Transverse colon (tissue), 4 donors: ENCODE results near the gene GALNT12.

Experiments
- POLR2AphosphoS5 ChIP-seq, 3 donors: sonication (generic); formaldehyde crosslinking; IDR thresholded peaks; one replicate each; pipeline ENCODE4 v1.6.1; 2016; ENCODE audit warnings: antibody characterized with exemption in 3 of 3
- TF ChIP-seq, protein P1 (sequence below), 5 experiments: fragments of 200-600 bp in 3 of 5; fragments of 450-650 bp in 2 of 5; sonication (generic) in 3 of 5; IDR thresholded peaks; 1 replicate in 2 of 5; 2 replicates in 3 of 5; pipeline ENCODE4 v1.5.1; 2016 to 2017; ENCODE audit warnings: antibody characterized with exemption in 5 of 5, inconsistent platforms in 3 of 5, mild to moderate bottlenecking in 2 of 5, moderate library complexity in 1 of 5

DNA sequence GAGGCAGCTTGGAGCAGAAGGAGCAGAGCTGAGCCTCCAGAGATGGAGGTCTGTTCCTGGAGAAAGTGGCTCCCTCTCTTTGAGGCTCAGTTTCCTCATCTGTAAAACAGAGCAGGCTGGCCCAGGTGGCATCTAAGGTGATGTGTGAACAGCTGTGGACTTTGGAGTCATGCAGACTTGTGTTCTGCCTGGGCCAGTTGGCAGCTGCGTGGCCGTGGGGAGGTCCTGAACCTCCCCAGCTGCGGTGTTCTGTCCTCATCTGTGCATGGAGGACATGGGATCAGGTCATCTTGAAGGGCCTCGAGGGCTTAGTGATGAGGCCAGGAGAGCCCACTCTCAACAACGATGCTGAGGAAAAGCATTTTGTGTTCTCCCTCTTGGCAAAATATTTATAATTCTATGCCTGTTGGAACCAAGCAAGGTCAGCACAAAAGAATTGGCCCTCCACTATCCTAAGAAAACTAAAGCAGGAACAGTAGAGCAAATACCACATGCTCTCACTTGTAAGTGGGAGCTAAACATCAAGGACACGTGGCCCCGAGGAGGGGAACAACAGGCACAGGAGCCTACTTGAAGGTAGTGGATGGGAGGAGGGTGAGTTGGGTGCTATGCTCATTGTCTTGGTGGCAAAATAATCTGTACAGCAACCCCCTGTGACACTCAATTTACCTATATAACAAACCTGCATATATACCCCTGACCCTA lies 73.0 kb downstream of the GALNT12 start:
- TF ChIP-seq POLR2AphosphoS5 (IDR thresholded peaks at IDR 0.05), result no peak
- TF ChIP-seq, protein P1, sequence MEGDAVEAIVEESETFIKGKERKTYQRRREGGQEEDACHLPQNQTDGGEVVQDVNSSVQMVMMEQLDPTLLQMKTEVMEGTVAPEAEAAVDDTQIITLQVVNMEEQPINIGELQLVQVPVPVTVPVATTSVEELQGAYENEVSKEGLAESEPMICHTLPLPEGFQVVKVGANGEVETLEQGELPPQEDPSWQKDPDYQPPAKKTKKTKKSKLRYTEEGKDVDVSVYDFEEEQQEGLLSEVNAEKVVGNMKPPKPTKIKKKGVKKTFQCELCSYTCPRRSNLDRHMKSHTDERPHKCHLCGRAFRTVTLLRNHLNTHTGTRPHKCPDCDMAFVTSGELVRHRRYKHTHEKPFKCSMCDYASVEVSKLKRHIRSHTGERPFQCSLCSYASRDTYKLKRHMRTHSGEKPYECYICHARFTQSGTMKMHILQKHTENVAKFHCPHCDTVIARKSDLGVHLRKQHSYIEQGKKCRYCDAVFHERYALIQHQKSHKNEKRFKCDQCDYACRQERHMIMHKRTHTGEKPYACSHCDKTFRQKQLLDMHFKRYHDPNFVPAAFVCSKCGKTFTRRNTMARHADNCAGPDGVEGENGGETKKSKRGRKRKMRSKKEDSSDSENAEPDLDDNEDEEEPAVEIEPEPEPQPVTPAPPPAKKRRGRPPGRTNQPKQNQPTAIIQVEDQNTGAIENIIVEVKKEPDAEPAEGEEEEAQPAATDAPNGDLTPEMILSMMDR (IDR thresholded peaks at IDR 0.05), result no peak
